ENCODE data around the gene MAP7D2.

GRCh38 chrX:20061855-20062254, 54.9 kb downstream of the MAP7D2 start:
- TF ChIP-seq ZBTB6 (tag by site-specific recombination; IDR thresholded peaks at IDR 0.05) (no peak), CTCF (tag by site-specific recombination; IDR thresholded peaks at IDR 0.05) (no peak), ZNF785 (tag by site-specific recombination; IDR thresholded peaks at IDR 0.05) (no peak), ZBTB8A (tag by site-specific recombination; IDR thresholded peaks at IDR 0.05) (no peak), ATF2 (tag by site-specific recombination; IDR thresholded peaks at IDR 0.05; ENCODE audit: low read depth) (no peak), ZBTB7A (tag by site-specific recombination; IDR thresholded peaks at IDR 0.05; ENCODE audit: low read depth) (no peak), SP2 (tag by site-specific recombination; IDR thresholded peaks at IDR 0.05) (no peak), REST (tag by site-specific recombination; IDR thresholded peaks at IDR 0.05) (no peak), TCF7L2 (IDR thresholded peaks at IDR 0.05; ENCODE audit: borderline replicate concordance, low read depth, low read length) (no peak), ZNF175 (tag by site-specific recombination; IDR thresholded peaks at IDR 0.05) (no peak), HOXA7 (CRISPR knock-in tag; IDR thresholded peaks at IDR 0.05; ENCODE audit: borderline replicate concordance) (no peak)
